Upper lobe of left lung (tissue), 6 donors: Measurements from ENCODE around the gene FCGR2B. TPM values are rescaled to one million over a fixed set of nuclear protein-coding genes. Genes with fewer than 3 reads are reported as not detected.
"Not testable (repeated sequence)": the region's sequence is repeated elsewhere in the genome, so short reads cannot be mapped to it uniquely, and the experiment has no call there.

Source experiments
- ATAC-seq, 2 donors: fragments of 200-7000 bp; cut with Tn5 transposase; one replicate each; pipeline ENCODE4 v1.9.1; 2022; ENCODE audit warnings: mild to moderate bottlenecking in 2 of 2, moderate library complexity in 2 of 2; ENCODE audit not compliant: low FRiP score in 2 of 2
- DNase-seq, 2 donors: peaks; one replicate each; pipeline ENCODE4 v3.0.0-alpha.2; 2019 to 2020
- H3K27ac ChIP-seq, 4 donors: fragments of 200-600 bp; sonication (generic); one replicate each; pipeline ENCODE4 v1.5.1; 2016 to 2019
- H3K27me3 ChIP-seq, 4 donors: fragments of 200-600 bp; sonication (generic); one replicate each; pipeline ENCODE4 v1.5.1; 2017 to 2019
- H3K36me3 ChIP-seq, 4 donors: fragments of 200-600 bp; sonication (generic); one replicate each; pipeline ENCODE4 v1.5.1; 2016 to 2019
- H3K4me1 ChIP-seq, 4 donors: fragments of 200-600 bp; sonication (generic); one replicate each; pipeline ENCODE4 v1.5.1; 2018 to 2019
- H3K4me3 ChIP-seq, 4 donors: fragments of 200-600 bp; sonication (generic); one replicate each; pipeline ENCODE4 v1.5.1; 2017 to 2019; ENCODE audit warnings: mild to moderate bottlenecking in 2 of 4, moderate library complexity in 1 of 4
- H3K9me3 ChIP-seq, 4 donors: fragments of 200-600 bp; sonication (generic); one replicate each; pipeline ENCODE4 v1.5.1; 2018 to 2019
- CTCF ChIP-seq, 6 experiments: fragments of 450-650 bp in 4 of 6; fragments of 200-600 bp in 2 of 6; sonication (generic) in 2 of 6; IDR thresholded peaks; one replicate each; pipeline ENCODE4 v1.5.1; 2016 to 2019; ENCODE audit warnings: antibody characterized with exemption in 6 of 6
- EP300 ChIP-seq, 4 donors: sonication (generic); formaldehyde crosslinking; IDR thresholded peaks; one replicate each; pipeline ENCODE4 v1.5.1; 2017; ENCODE audit warnings: antibody characterized with exemption in 4 of 4, control low read depth in 2 of 4
- POLR2A ChIP-seq, 4 donors: fragments of 450-650 bp; IDR thresholded peaks; one replicate each; pipeline ENCODE4 v1.5.1; 2016 to 2017; ENCODE audit warnings: antibody characterized with exemption in 4 of 4, mild to moderate bottlenecking in 2 of 4
- POLR2AphosphoS5 ChIP-seq, 2 donors: sonication (generic); formaldehyde crosslinking; IDR thresholded peaks; one replicate each; pipeline ENCODE4 v1.5.1; 2017; ENCODE audit warnings: antibody characterized with exemption in 2 of 2
- WGBS, 2 donors: methylation state at CpG; one replicate each; pipeline ENCODE4 v1.1.5; 2017 to 2018; 5-methylcytosine and 5-hydroxymethylcytosine counted together
- total RNA-seq, 6 donors: library from RNA; depleted of rRNA in 4 of 6; stranded (reverse); fragments of >200 nt in 4 of 6; gene quantifications; one replicate each; pipeline versions ENCODE4 v1.1.0 to v1.2.1, GENCODE V29; 2016 to 2021
- donor health status: DM: no; HTN: no; CAD: no; lungs with moderate emphysema.
- donor health status: DM: no; HTN: yes; CAD: no; lungs with severe emphysema.

Gene FCGR2B
- total RNA-seq, 6 donors from 2014 or later = 5.4 to 33.9 (median 22.0) TPM

GRCh38 chr1:161631076-161631475 is 31.9 kb upstream of the FCGR2B start, which contains the start of gene FCGR3B:
Gene FCGR3B (minus strand): TSS chr1:161631176. CDS start chr1:161631094, 82 bp downstream.
- Histone ChIP-seq H3K36me3 (no peaks in the 10 kb centered on the region), H3K4me3 (no peak within 1 kb of the TSS), H3K4me1 (no peaks in the 10 kb centered on the region), H3K27ac (peak within 1 kb of the TSS in 1 of 4 donors; percentile 59), H3K27me3 (no peaks in the 10 kb centered on the region), H3K9me3 (no peaks in the 10 kb centered on the region)
- no peak for ATAC-seq
- 81 to 96% methylated on average over 4 of the region's 4 CpGs for WGBS, 2 donors
- TF ChIP-seq CTCF (IDR thresholded peaks at IDR 0.05) (no peak), POLR2A (IDR thresholded peaks at IDR 0.05) (no peak), EP300 (IDR thresholded peaks at IDR 0.05) (no peak), POLR2AphosphoS5 (IDR thresholded peaks at IDR 0.05) (no peak)
- DNase-seq = no peak

- peak overlapping the region in 1 of 4 donors; percentile 40 for H3K27ac ChIP-seq
- H3K9me3 ChIP-seq, H3K27me3 ChIP-seq, DNase-seq, ATAC-seq, H3K4me1 ChIP-seq, H3K36me3 ChIP-seq, H3K4me3 ChIP-seq: not testable (repeated sequence)
- 89 to 93% methylated on average over 1 to 2 of the region's 2 CpGs for WGBS, 2 donors
These were observed 27.9 kb upstream of the FCGR2B start for GRCh38 chr1:161634993-161635392.

GRCh38 chr1:161636189-161636782 is 26.7 kb upstream of the FCGR2B start:
- H3K27me3 ChIP-seq, H3K9me3 ChIP-seq, H3K4me3 ChIP-seq, H3K4me1 ChIP-seq, H3K36me3 ChIP-seq, DNase-seq: not testable (repeated sequence)
- WGBS, 2 donors = 50 to 60% methylated on average over 1 of the region's 1 CpG
- H3K27ac ChIP-seq = peak overlapping the region in 2 of 4 donors; percentile 17 to 40
- ATAC-seq = peak in 1 of 2 donors; percentile 52

- DNase-seq, H3K4me1 ChIP-seq, H3K4me3 ChIP-seq, H3K9me3 ChIP-seq, H3K27me3 ChIP-seq, H3K36me3 ChIP-seq, ATAC-seq, H3K27ac ChIP-seq: not testable (repeated sequence)
- 97 to 100% methylated on average over 3 of the region's 3 CpGs for WGBS, 2 donors
These were observed 26.0 kb upstream of the FCGR2B start for GRCh38 chr1:161636976-161637375.

- H3K27me3 ChIP-seq, H3K9me3 ChIP-seq, DNase-seq, H3K4me3 ChIP-seq, H3K4me1 ChIP-seq, ATAC-seq, H3K27ac ChIP-seq, H3K36me3 ChIP-seq: not testable (repeated sequence)
- WGBS, 2 donors = 40 to 74% methylated on average over 1 to 2 of the region's 6 CpGs
These were observed 24.5 kb upstream of the FCGR2B start for GRCh38 chr1:161638251-161638993.

- 84 to 100% methylated on average over 1 to 2 of the region's 2 CpGs for WGBS, 2 donors
- not testable (repeated sequence) for H3K27ac ChIP-seq
These were observed 23.7 kb upstream of the FCGR2B start for GRCh38 chr1:161639203-161639602.

GRCh38 chr1:161642697-161643096 is 20.2 kb upstream of the FCGR2B start:
- ATAC-seq = peak; percentile 62 to 84
- not testable (repeated sequence) for H3K4me3 ChIP-seq, DNase-seq, H3K4me1 ChIP-seq, H3K27me3 ChIP-seq, H3K9me3 ChIP-seq, H3K36me3 ChIP-seq
- peak overlapping the region in 2 of 4 donors; percentile 53 to 55 for H3K27ac ChIP-seq
- 41 to 42% methylated on average over 1 of the region's 1 CpG for WGBS, 2 donors

More at GRCh38 chr1:161639203-161639602, 23.7 kb upstream of the FCGR2B start:
- H3K4me3 ChIP-seq, H3K4me1 ChIP-seq, ATAC-seq, H3K27me3 ChIP-seq, H3K36me3 ChIP-seq, DNase-seq, H3K9me3 ChIP-seq: not testable (repeated sequence)

GRCh38 chr1:161643481-161644208 is 19.3 kb upstream of the FCGR2B start:
- ATAC-seq = peak; percentile 82 to 84
- not testable (repeated sequence) for H3K4me1 ChIP-seq, H3K9me3 ChIP-seq, DNase-seq, H3K4me3 ChIP-seq, H3K27me3 ChIP-seq, H3K36me3 ChIP-seq
- H3K27ac ChIP-seq = peak overlapping the region; percentile 43 to 55 (median 50)
- 53 to 72% methylated on average over 3 to 5 of the region's 5 CpGs for WGBS, 2 donors

- not testable (repeated sequence) for ATAC-seq, DNase-seq, H3K4me1 ChIP-seq, H3K27me3 ChIP-seq, H3K27ac ChIP-seq, H3K36me3 ChIP-seq, H3K9me3 ChIP-seq, H3K4me3 ChIP-seq
- WGBS, 2 donors = 78 to 82% methylated on average over 1 of the region's 1 CpG
These were observed 18.1 kb upstream of the FCGR2B start for GRCh38 chr1:161644855-161645254.
